ENCODE measurements around the gene HKDC1.
"Not testable (repeated sequence)": the region's sequence is repeated elsewhere in the genome, so short reads cannot be mapped to it uniquely, and the experiment has no call there.

The HKDC1 gene

GRCh38 chr10:69276503-69276902 is 56.4 kb downstream of the HKDC1 start:
- FAIRE-seq = no peak
- no peak for TF ChIP-seq CTCF (IDR thresholded peaks at IDR 0.05; ENCODE audit: insufficient read depth, missing control alignments)
- no peak for DNase-seq (ENCODE audit: insufficient read length, low spot score)

GRCh38 chr10:69278446-69278963 is 58.4 kb downstream of the HKDC1 start, which contains the start of gene HK1:
TSS of gene HK1 (plus strand) at chr10:69278496.
- TF ChIP-seq CTCF (IDR thresholded peaks at IDR 0.05; ENCODE audit: insufficient read depth, missing control alignments) = no peak
- no peak for FAIRE-seq
- DNase-seq (ENCODE audit: insufficient read length, low spot score) = no peak

- no peak for TF ChIP-seq CTCF (IDR thresholded peaks at IDR 0.05; ENCODE audit: insufficient read depth, missing control alignments)
- FAIRE-seq = no peak
- DNase-seq (ENCODE audit: insufficient read length, low spot score) = no peak
These were observed 59.0 kb downstream of the HKDC1 start for GRCh38 chr10:69279110-69279509.

GRCh38 chr10:69281507-69282413 is 61.6 kb downstream of the HKDC1 start:
- DNase-seq (ENCODE audit: insufficient read length, low spot score) = no peak
- FAIRE-seq = no peak
- no peak for TF ChIP-seq CTCF (IDR thresholded peaks at IDR 0.05; ENCODE audit: insufficient read depth, missing control alignments)

GRCh38 chr10:69284402-69284801 is 64.3 kb downstream of the HKDC1 start:
- not testable (repeated sequence) for FAIRE-seq; DNase-seq (ENCODE audit: insufficient read length, low spot score)

- DNase-seq (ENCODE audit: insufficient read length, low spot score) = no peak
- no peak for FAIRE-seq
These were observed 65.6 kb downstream of the HKDC1 start for GRCh38 chr10:69285699-69286098.

GRCh38 chr10:69287181-69287580 is 67.0 kb downstream of the HKDC1 start:
- DNase-seq (ENCODE audit: insufficient read length, low spot score) (no peak), FAIRE-seq (no peak)
- TF ChIP-seq CTCF (IDR thresholded peaks at IDR 0.05; ENCODE audit: insufficient read depth, missing control alignments) = no peak

More at GRCh38 chr10:69285699-69286098, 65.6 kb downstream of the HKDC1 start:
- no peak for TF ChIP-seq CTCF (IDR thresholded peaks at IDR 0.05; ENCODE audit: insufficient read depth, missing control alignments)

All from D721Med (cell line).